Esophagus muscularis mucosa (tissue), 4 donors: ENCODE measurements around the gene ZNF740.

Experiments
- CTCF ChIP-seq, 3 experiments: fragments of 200-600 bp in 2 of 3; fragments of 450-650 bp in 1 of 3; sonication (generic) in 2 of 3; IDR thresholded peaks; one replicate each; pipeline ENCODE4 v1.5.1; 2017 to 2019; ENCODE audit warnings: antibody characterized with exemption in 3 of 3, mild to moderate bottlenecking in 2 of 3, moderate library complexity in 1 of 3
- EP300 ChIP-seq: sonication (generic); formaldehyde crosslinking; IDR thresholded peaks from one replicate; pipeline ENCODE4 v1.6.1; 2017; ENCODE audit warnings: antibody characterized with exemption
- POLR2A ChIP-seq: fragments of 450-650 bp; IDR thresholded peaks from one replicate; pipeline ENCODE4 v1.6.1; 2017; ENCODE audit warnings: antibody characterized with exemption, moderate library complexity, mild to moderate bottlenecking, low read depth
- POLR2AphosphoS5 ChIP-seq, 2 donors: sonication (generic); formaldehyde crosslinking; IDR thresholded peaks; one replicate each; pipeline ENCODE4 v1.6.1; 2017; ENCODE audit warnings: antibody characterized with exemption in 2 of 2

- no peak for TF ChIP-seq POLR2AphosphoS5 (IDR thresholded peaks at IDR 0.05)
- TF ChIP-seq CTCF (IDR thresholded peaks at IDR 0.05), result no peak
- TF ChIP-seq EP300, result no peak
- TF ChIP-seq POLR2A, result no peak
These were observed 20.5 kb upstream of the ZNF740 start for GRCh38 chr12:53160000-53160399.
